ENCODE measurements around the gene SH3TC1.

The SH3TC1 gene

DNA sequence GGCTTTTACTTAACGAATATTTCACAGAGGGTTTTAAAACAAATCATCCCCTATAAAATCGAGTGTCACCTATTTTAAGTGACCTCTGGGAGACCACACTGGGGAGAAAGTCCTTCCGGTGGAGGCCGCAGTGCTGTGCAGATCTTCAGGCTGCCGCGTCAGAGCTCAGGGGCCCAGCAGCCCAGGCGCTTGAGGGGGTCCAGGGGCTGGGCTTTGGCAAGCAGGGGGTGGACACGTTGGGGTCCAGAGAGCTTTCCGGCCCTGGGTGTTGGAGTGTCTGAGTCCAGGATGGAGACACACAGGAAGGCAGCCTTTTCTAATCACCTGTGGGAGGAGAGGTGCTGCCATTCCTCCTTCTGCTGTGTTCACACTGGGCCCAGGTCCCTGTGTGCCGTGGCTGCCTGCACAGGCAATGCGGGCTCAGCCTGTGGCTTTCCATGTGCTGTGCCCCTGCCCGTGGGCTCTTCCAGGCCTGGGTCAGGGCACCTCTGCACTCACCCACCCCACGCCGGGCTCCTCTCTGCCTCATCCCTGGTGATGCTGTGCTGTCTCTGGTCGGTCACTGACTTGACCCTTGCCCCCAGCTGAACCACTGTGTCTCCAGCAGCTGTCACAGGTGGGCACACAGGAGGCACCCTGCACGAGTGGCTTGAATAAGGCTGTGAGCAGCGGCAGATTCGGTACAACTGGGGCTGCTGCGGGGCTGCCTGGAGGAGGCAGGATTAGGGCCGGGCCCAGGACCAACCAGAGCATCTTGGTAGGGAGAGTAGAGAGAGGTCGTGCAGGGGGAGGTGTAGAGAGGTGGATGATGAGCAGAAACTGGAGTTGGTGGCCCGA, 80.4 kb downstream of the SH3TC1 start:
- Histone ChIP-seq H3K27me3 (ENCODE audit: insufficient read depth, poor library complexity, severe bottlenecking) (no peaks in the 10 kb centered on the region), H3K27ac (ENCODE audit: poor library complexity, severe bottlenecking) (no peak overlapping the region), H3K4me3 (ENCODE audit: severe bottlenecking) (no peak overlapping the region), H3K9me3 (ENCODE audit: severe bottlenecking) (no peaks in the 10 kb centered on the region), H3K36me3 (ENCODE audit: low read depth) (no peaks in the 10 kb centered on the region), H3K4me1 (ENCODE audit: insufficient read depth, poor library complexity, severe bottlenecking) (no peaks in the 10 kb centered on the region)
- TF ChIP-seq, protein P1, sequence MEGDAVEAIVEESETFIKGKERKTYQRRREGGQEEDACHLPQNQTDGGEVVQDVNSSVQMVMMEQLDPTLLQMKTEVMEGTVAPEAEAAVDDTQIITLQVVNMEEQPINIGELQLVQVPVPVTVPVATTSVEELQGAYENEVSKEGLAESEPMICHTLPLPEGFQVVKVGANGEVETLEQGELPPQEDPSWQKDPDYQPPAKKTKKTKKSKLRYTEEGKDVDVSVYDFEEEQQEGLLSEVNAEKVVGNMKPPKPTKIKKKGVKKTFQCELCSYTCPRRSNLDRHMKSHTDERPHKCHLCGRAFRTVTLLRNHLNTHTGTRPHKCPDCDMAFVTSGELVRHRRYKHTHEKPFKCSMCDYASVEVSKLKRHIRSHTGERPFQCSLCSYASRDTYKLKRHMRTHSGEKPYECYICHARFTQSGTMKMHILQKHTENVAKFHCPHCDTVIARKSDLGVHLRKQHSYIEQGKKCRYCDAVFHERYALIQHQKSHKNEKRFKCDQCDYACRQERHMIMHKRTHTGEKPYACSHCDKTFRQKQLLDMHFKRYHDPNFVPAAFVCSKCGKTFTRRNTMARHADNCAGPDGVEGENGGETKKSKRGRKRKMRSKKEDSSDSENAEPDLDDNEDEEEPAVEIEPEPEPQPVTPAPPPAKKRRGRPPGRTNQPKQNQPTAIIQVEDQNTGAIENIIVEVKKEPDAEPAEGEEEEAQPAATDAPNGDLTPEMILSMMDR (IDR thresholded peaks at IDR 0.05; ENCODE audit: poor library complexity, severe bottlenecking): no peak
- ATAC-seq (ENCODE audit: low read depth): no peak
- DNase-seq (ENCODE audit: low spot score): no peak

DNA sequence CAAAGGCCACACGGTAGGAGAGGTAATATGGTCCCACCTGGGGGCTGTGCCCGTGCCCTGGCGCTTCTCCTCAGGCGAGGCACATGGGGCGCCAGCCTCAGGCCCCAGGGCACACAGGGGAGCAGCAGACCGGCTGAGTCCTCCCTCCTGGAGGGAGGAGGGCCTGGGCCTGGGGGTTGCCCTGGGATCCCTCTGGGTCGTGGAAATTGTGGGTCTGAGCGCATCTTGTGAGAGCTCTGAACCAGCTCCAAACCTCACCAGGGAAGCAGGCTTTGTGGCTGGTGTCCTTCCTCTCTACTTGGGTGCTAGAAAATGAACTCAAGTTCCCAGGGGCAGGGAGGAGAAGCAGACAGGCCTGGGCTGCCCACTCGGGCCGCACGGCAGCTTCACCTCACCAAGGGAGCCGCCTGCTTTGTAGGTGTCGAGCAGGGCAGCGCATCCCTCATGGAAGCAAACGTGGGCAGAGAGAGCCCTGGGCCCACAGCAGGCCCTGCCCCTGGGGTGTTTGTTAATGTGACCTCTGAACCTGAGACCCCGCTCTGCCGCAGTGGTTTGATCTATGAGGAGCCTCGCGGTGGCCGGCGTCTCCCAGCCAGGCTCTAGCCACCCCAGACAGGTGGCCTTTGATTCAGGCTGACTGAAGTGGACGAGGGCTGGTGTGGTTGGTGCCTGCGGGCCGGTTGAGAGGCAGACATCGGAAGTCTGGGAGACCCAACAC, 81.2 kb downstream of the SH3TC1 start:
- no peak for ATAC-seq (ENCODE audit: low read depth)
- no peaks in the 10 kb centered on the region for H3K4me1 ChIP-seq (ENCODE audit: insufficient read depth, poor library complexity, severe bottlenecking)
- no peak for DNase-seq (ENCODE audit: low spot score)
- H3K27me3 ChIP-seq (ENCODE audit: insufficient read depth, poor library complexity, severe bottlenecking): no peaks in the 10 kb centered on the region
- H3K36me3 ChIP-seq (ENCODE audit: low read depth): no peaks in the 10 kb centered on the region
- no peaks in the 10 kb centered on the region for H3K9me3 ChIP-seq (ENCODE audit: severe bottlenecking)
- TF ChIP-seq, protein P1 (IDR thresholded peaks at IDR 0.05; ENCODE audit: poor library complexity, severe bottlenecking): no peak
- H3K27ac ChIP-seq (ENCODE audit: poor library complexity, severe bottlenecking): no peak overlapping the region
- H3K4me3 ChIP-seq (ENCODE audit: severe bottlenecking): no peak overlapping the region

GRCh38 chr4:8280876-8281440, 81.9 kb downstream of the SH3TC1 start:
- H3K36me3 ChIP-seq (ENCODE audit: low read depth): no peaks in the 10 kb centered on the region
- ATAC-seq (ENCODE audit: low read depth): no peak
- DNase-seq (ENCODE audit: low spot score): no peak
- no peaks in the 10 kb centered on the region for H3K9me3 ChIP-seq (ENCODE audit: severe bottlenecking)
- no peak overlapping the region for H3K27ac ChIP-seq (ENCODE audit: poor library complexity, severe bottlenecking)
- TF ChIP-seq, protein P1 (IDR thresholded peaks at IDR 0.05; ENCODE audit: poor library complexity, severe bottlenecking): no peak
- no peaks in the 10 kb centered on the region for H3K27me3 ChIP-seq (ENCODE audit: insufficient read depth, poor library complexity, severe bottlenecking)
- H3K4me3 ChIP-seq (ENCODE audit: severe bottlenecking): no peak overlapping the region
- no peaks in the 10 kb centered on the region for H3K4me1 ChIP-seq (ENCODE audit: insufficient read depth, poor library complexity, severe bottlenecking)

DNA sequence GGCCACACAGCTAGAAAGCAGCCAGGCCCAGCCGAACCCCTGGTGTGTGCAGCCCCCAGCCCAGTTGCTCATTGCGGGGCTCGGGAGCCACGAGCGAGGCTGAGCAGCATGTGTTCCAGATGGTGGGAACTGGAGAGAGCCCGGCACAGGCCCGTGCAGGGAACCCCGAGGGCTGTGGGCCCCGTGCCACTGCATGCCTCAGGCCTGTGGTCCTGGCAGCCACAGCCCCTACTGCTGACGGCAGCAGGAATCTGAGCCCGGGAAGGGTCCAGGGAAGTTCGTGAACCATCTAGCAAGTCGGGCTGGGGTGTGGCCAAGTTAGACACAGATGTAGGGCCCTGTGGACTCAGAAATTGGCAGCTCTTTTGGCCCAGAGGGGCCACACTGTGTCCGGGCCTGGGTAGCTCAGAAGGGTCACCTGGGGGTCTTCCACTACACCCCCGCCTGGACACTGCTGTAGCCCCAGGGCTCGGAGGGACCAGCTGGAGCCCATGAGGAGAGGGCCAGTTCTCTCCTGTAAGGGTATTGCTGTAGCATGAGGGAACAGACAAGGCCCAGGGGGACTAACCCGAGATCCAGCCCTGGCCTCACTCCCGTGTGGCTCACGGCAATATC, 82.5 kb downstream of the SH3TC1 start:
- DNase-seq (ENCODE audit: low spot score) (no peak), ATAC-seq (ENCODE audit: low read depth) (no peak)
- Histone ChIP-seq H3K4me3 (ENCODE audit: severe bottlenecking) (no peak overlapping the region), H3K27ac (ENCODE audit: poor library complexity, severe bottlenecking) (no peak overlapping the region), H3K4me1 (ENCODE audit: insufficient read depth, poor library complexity, severe bottlenecking) (no peaks in the 10 kb centered on the region), H3K36me3 (ENCODE audit: low read depth) (no peaks in the 10 kb centered on the region), H3K27me3 (ENCODE audit: insufficient read depth, poor library complexity, severe bottlenecking) (no peaks in the 10 kb centered on the region), H3K9me3 (ENCODE audit: severe bottlenecking) (no peaks in the 10 kb centered on the region)
- TF ChIP-seq, protein P1 (IDR thresholded peaks at IDR 0.05; ENCODE audit: poor library complexity, severe bottlenecking): no peak

Data from RWPE2 (cell line).